Nephron progenitor cell (in vitro differentiated cells): Measurements from ENCODE around the gene AARS2.
A peak's percentile ranks its signal among the peaks of the same experiment; 100 is the strongest.

Experiments used
- DNase-seq: peaks from one replicate; pipeline ENCODE4 v3.0.0; 2021
- H3K27ac Mint-ChIP-seq: 2 replicates; pipeline ENCODE4 v1.8.0; 2021; ENCODE audit warnings: mild to moderate bottlenecking, moderate library complexity, mixed read lengths
- H3K27me3 Mint-ChIP-seq: 2 replicates; pipeline ENCODE4 v1.8.0; 2021; ENCODE audit warnings: mild to moderate bottlenecking, low read depth, mixed read lengths; ENCODE audit not compliant: poor library complexity
- H3K36me3 Mint-ChIP-seq: 2 replicates; pipeline ENCODE4 v1.8.0; 2021; ENCODE audit warnings: low read depth, mixed read lengths
- H3K4me1 Mint-ChIP-seq: 2 replicates; pipeline ENCODE4 v1.8.0; 2021; ENCODE audit warnings: mixed read lengths
- H3K4me3 Mint-ChIP-seq: 2 replicates; pipeline ENCODE4 v1.8.0; 2021; ENCODE audit warnings: mild to moderate bottlenecking, moderate library complexity, mixed read lengths
- H3K9me3 Mint-ChIP-seq: 2 replicates; pipeline ENCODE4 v1.8.0; 2021; ENCODE audit warnings: mild to moderate bottlenecking, moderate library complexity, mixed read lengths
- TF ChIP-seq, protein P1 (sequence below): fragments of 200-600 bp; sonication (generic); IDR thresholded peaks from 2 replicates; pipeline ENCODE4 v1.5.0; 2021; ENCODE audit warnings: antibody characterized with exemption

Gene AARS2

GRCh38 chr6:44258325-44258863, 54.8 kb downstream of the AARS2 start:
- Mint-ChIP-seq H3K9me3 (no peaks in the 10 kb centered on the region), H3K27ac (no peak overlapping the region), H3K27me3 (no peaks in the 10 kb centered on the region), H3K4me3 (peak overlapping the region; percentile 82), H3K36me3 (peaks cover 17% of the 10 kb centered on the region), H3K4me1 (peaks cover 62% of the 10 kb centered on the region)
- no peak for DNase-seq
- TF ChIP-seq, protein P1, sequence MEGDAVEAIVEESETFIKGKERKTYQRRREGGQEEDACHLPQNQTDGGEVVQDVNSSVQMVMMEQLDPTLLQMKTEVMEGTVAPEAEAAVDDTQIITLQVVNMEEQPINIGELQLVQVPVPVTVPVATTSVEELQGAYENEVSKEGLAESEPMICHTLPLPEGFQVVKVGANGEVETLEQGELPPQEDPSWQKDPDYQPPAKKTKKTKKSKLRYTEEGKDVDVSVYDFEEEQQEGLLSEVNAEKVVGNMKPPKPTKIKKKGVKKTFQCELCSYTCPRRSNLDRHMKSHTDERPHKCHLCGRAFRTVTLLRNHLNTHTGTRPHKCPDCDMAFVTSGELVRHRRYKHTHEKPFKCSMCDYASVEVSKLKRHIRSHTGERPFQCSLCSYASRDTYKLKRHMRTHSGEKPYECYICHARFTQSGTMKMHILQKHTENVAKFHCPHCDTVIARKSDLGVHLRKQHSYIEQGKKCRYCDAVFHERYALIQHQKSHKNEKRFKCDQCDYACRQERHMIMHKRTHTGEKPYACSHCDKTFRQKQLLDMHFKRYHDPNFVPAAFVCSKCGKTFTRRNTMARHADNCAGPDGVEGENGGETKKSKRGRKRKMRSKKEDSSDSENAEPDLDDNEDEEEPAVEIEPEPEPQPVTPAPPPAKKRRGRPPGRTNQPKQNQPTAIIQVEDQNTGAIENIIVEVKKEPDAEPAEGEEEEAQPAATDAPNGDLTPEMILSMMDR = no peak

DNA sequence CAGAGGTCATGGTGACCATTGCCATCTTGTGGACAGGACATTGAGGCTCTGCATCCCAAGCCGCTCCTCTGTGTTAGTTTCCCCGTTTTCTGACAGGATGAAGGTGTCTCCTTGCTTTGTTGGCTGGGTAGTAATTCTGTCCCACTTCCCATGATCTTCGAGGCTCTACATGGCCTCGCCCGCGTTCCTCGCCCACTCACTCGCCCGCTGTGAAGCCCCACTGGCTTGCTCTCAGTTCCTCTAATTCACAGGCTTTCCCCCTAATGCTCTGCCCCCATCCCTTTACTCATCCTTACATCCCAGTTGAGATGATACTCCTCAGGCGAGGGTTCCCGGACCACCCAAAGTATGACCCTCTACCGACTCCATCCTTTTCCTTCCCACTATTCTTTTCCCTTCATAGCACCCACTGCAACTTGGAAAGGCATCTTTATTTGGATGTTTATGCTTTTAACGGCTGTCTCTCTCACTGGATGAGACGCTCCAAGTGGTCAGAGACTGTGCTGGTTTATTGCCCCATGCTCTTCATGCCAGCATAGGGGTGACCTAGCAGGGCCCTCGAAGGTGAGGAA, 55.3 kb downstream of the AARS2 start:
- peaks cover 62% of the 10 kb centered on the region for H3K4me1 Mint-ChIP-seq
- H3K36me3 Mint-ChIP-seq = peaks cover 22% of the 10 kb centered on the region
- H3K27ac Mint-ChIP-seq = peak overlapping the region; percentile 48
- no peaks in the 10 kb centered on the region for H3K9me3 Mint-ChIP-seq
- TF ChIP-seq, protein P1 = no peak
- DNase-seq = no peak
- peaks cover 3% of the 10 kb centered on the region for H3K27me3 Mint-ChIP-seq
- H3K4me3 Mint-ChIP-seq = peak overlapping the region; percentile 82

- Mint-ChIP-seq H3K4me1 (peaks cover 58% of the 10 kb centered on the region), H3K27ac (peak within 1 kb of the TSS; percentile 95), H3K27me3 (peaks cover 7% of the 10 kb centered on the region), H3K36me3 (peaks cover 29% of the 10 kb centered on the region), H3K9me3 (no peaks in the 10 kb centered on the region), H3K4me3 (peak within 1 kb of the TSS; percentile 90)
- peak; percentile 78 for DNase-seq
- TF ChIP-seq, protein P1 = peak; percentile 34
Observed at GRCh38 chr6:44257025-44257752, 56.0 kb downstream of the AARS2 start, which contains the start of gene SLC35B2. SLC35B2 (minus strand) TSS chr6:44257528; CDS start chr6:44257410, 118 bp downstream.

- H3K27me3 Mint-ChIP-seq = peaks cover 7% of the 10 kb centered on the region
- TF ChIP-seq, protein P1 = no peak
- peak overlapping the region; percentile 95 for H3K27ac Mint-ChIP-seq
- H3K4me3 Mint-ChIP-seq = peak overlapping the region; percentile 90
- peaks cover 34% of the 10 kb centered on the region for H3K36me3 Mint-ChIP-seq
- no peaks in the 10 kb centered on the region for H3K9me3 Mint-ChIP-seq
- DNase-seq = no peak
- peaks cover 60% of the 10 kb centered on the region for H3K4me1 Mint-ChIP-seq
Observed at GRCh38 chr6:44256775-44257024, 56.4 kb downstream of the AARS2 start.

- Mint-ChIP-seq H3K4me3 (peak overlapping the region; percentile 90), H3K27me3 (peaks cover 7% of the 10 kb centered on the region), H3K27ac (peak overlapping the region; percentile 95), H3K4me1 (peaks cover 63% of the 10 kb centered on the region), H3K36me3 (peaks cover 40% of the 10 kb centered on the region), H3K9me3 (no peaks in the 10 kb centered on the region)
- TF ChIP-seq, protein P1 = no peak
- no peak for DNase-seq
Observed at GRCh38 chr6:44255871-44256774, 57.0 kb downstream of the AARS2 start.
